MM.1S (cell line): ENCODE data around the gene BST1.

Source experiments
- DNase-seq: peaks from one replicate; pipeline ENCODE4 v3.0.0-alpha.2; 2015
- H2AFZ ChIP-seq: fragments of 300-600 bp; sonication (generic); 2 replicates; pipeline ENCODE4 v1.6.0; 2016; ENCODE audit warnings: antibody characterized with exemption, low read length
- H3F3A ChIP-seq: fragments of 300-600 bp; sonication (generic); 2 replicates; pipeline ENCODE4 v1.6.1; 2016; ENCODE audit warnings: mild to moderate bottlenecking, antibody characterized with exemption, low read length, moderate library complexity, mixed read lengths; ENCODE audit not compliant: insufficient read depth
- H3K27ac ChIP-seq: fragments of 300-600 bp; sonication (generic); 2 replicates; pipeline ENCODE4 v1.5.1; 2016; ENCODE audit warnings: mild to moderate bottlenecking, low read length
- H3K27me3 ChIP-seq: fragments of 300-600 bp; sonication (generic); replicated peaks from 2 replicates; pipeline ENCODE4 v1.6.0; 2016; ENCODE audit warnings: low read length; ENCODE audit not compliant: insufficient read depth
- H3K36me3 ChIP-seq: fragments of 300-600 bp; sonication (generic); replicated peaks from 2 replicates; pipeline ENCODE4 v1.6.1; 2016; ENCODE audit warnings: mild to moderate bottlenecking, low read length, mixed read lengths; ENCODE audit not compliant: insufficient read depth
- H3K4me1 ChIP-seq: fragments of 300-600 bp; sonication (generic); 2 replicates; pipeline ENCODE4 v1.6.1; 2016; ENCODE audit warnings: low read length, mixed read lengths
- H3K4me2 ChIP-seq: fragments of 300-600 bp; sonication (generic); 2 replicates; pipeline ENCODE4 v1.6.0; 2016; ENCODE audit warnings: low read depth, low read length
- H3K4me3 ChIP-seq: fragments of 300-600 bp; sonication (generic); 2 replicates; pipeline ENCODE4 v1.5.1; 2016; ENCODE audit warnings: low read length, mixed read lengths
- H3K79me2 ChIP-seq: fragments of 300-600 bp; sonication (generic); 2 replicates; pipeline ENCODE4 v1.6.1; 2016; ENCODE audit warnings: mixed run types, low read length, mixed read lengths
- H3K9ac ChIP-seq: fragments of 300-600 bp; sonication (generic); 2 replicates; pipeline ENCODE4 v1.6.1; 2016; ENCODE audit warnings: low read length, mixed read lengths
- H3K9me2 ChIP-seq: fragments of 300-600 bp; sonication (generic); replicated peaks from 2 replicates; pipeline ENCODE4 v1.6.1; 2016; ENCODE audit warnings: mild to moderate bottlenecking, low read length, mixed read lengths; ENCODE audit not compliant: insufficient read depth
- H3K9me3 ChIP-seq: fragments of 300-600 bp; sonication (generic); replicated peaks from 2 replicates; pipeline ENCODE4 v1.6.1; 2016; ENCODE audit warnings: mild to moderate bottlenecking, low read length, mixed read lengths; ENCODE audit not compliant: insufficient read depth
- H4K20me1 ChIP-seq: fragments of 300-600 bp; sonication (generic); 2 replicates; pipeline ENCODE4 v1.6.1; 2016; ENCODE audit warnings: mild to moderate bottlenecking, low read length, moderate library complexity, mixed read lengths; ENCODE audit not compliant: insufficient read depth
- EZH2 ChIP-seq: fragments of 300-600 bp; sonication (generic); optimal IDR thresholded peaks from 2 replicates; pipeline ENCODE3; 2017; ENCODE audit warnings: low read depth, mild to moderate bottlenecking, antibody characterized with exemption, low read length, mixed read lengths
- EZH2phosphoT487 ChIP-seq: fragments of 300-600 bp; sonication (generic); IDR thresholded peaks from 2 replicates; pipeline ENCODE4 v1.6.1; 2018; ENCODE audit warnings: antibody characterized with exemption, low read length
- TF ChIP-seq, protein P1 (sequence below): fragments of 300-600 bp; sonication (generic); IDR thresholded peaks from 2 replicates; pipeline ENCODE4 v1.5.1; 2016; ENCODE audit warnings: antibody characterized with exemption, low read length, mixed read lengths

Gene BST1

DNA sequence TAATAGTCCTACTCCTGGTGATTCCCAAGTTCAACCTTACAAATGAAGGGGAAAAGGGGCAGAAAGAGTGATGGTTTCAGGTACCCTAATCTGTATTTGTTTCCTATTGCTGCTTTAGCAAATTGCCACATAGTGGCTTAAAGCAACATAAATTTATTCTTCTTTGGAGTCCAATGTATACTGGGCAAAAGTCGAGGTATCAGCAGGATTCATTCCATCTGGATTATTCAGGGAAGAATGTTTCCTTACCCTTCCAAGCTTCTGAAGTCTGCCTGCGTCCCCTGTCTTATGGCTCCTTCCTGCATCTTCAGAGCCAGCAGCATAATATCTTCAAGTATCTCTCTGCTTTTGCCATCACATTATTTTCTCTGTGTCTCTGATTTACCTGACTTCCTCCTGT lies 10.3 kb upstream of the BST1 start:
- H3K4me2 ChIP-seq = no peak overlapping the region
- no peaks in the 10 kb centered on the region for H3K79me2 ChIP-seq
- H3K9ac ChIP-seq = no peak overlapping the region
- no peak overlapping the region for H3K4me3 ChIP-seq
- no peaks in the 10 kb centered on the region for H3K9me2 ChIP-seq
- H3K9me3 ChIP-seq = no peaks in the 10 kb centered on the region
- H2AFZ ChIP-seq = no peak overlapping the region
- H4K20me1 ChIP-seq = no peaks in the 10 kb centered on the region
- no peaks in the 10 kb centered on the region for H3K4me1 ChIP-seq
- no peak overlapping the region for H3K27ac ChIP-seq
- no peak for TF ChIP-seq EZH2
- TF ChIP-seq, protein P1, sequence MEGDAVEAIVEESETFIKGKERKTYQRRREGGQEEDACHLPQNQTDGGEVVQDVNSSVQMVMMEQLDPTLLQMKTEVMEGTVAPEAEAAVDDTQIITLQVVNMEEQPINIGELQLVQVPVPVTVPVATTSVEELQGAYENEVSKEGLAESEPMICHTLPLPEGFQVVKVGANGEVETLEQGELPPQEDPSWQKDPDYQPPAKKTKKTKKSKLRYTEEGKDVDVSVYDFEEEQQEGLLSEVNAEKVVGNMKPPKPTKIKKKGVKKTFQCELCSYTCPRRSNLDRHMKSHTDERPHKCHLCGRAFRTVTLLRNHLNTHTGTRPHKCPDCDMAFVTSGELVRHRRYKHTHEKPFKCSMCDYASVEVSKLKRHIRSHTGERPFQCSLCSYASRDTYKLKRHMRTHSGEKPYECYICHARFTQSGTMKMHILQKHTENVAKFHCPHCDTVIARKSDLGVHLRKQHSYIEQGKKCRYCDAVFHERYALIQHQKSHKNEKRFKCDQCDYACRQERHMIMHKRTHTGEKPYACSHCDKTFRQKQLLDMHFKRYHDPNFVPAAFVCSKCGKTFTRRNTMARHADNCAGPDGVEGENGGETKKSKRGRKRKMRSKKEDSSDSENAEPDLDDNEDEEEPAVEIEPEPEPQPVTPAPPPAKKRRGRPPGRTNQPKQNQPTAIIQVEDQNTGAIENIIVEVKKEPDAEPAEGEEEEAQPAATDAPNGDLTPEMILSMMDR = no peak
- TF ChIP-seq EZH2phosphoT487 = no peak
- no peak for DNase-seq
- no peaks in the 10 kb centered on the region for H3K27me3 ChIP-seq
- H3F3A ChIP-seq = no peaks in the 10 kb centered on the region
- H3K36me3 ChIP-seq = no peaks in the 10 kb centered on the region

DNA sequence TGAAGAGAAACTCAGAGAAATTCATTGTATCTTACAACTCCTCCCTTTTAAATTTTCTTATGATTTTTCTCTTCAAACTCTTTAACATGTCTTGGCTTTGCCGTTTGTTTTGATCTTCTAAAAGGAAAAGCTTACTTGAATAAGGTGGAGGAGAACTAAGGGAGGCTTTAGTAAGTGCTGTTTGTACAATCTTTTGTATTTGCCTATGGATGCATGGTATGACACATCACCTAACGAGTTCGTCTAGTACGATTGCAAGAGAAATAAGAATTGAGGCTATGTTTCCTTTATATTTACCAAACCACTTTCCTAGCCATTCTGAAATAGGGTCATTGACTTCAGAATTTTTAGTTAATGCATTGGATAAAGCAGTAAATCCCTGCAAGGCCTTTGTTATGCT lies 8.4 kb upstream of the BST1 start:
- no peaks in the 10 kb centered on the region for H3K9me2 ChIP-seq
- DNase-seq = no peak
- no peak overlapping the region for H3K4me3 ChIP-seq
- no peak overlapping the region for H2AFZ ChIP-seq
- H3K36me3 ChIP-seq = no peaks in the 10 kb centered on the region
- H3K9me3 ChIP-seq = no peaks in the 10 kb centered on the region
- no peaks in the 10 kb centered on the region for H3K27me3 ChIP-seq
- H3K9ac ChIP-seq = no peak overlapping the region
- H3K4me2 ChIP-seq = no peak overlapping the region
- no peaks in the 10 kb centered on the region for H3F3A ChIP-seq
- H3K4me1 ChIP-seq = no peaks in the 10 kb centered on the region
- H3K27ac ChIP-seq = no peak overlapping the region
- no peaks in the 10 kb centered on the region for H3K79me2 ChIP-seq
- H4K20me1 ChIP-seq = no peaks in the 10 kb centered on the region
- TF ChIP-seq EZH2 = no peak
- TF ChIP-seq EZH2phosphoT487 = no peak
- TF ChIP-seq, protein P1 = no peak

DNA sequence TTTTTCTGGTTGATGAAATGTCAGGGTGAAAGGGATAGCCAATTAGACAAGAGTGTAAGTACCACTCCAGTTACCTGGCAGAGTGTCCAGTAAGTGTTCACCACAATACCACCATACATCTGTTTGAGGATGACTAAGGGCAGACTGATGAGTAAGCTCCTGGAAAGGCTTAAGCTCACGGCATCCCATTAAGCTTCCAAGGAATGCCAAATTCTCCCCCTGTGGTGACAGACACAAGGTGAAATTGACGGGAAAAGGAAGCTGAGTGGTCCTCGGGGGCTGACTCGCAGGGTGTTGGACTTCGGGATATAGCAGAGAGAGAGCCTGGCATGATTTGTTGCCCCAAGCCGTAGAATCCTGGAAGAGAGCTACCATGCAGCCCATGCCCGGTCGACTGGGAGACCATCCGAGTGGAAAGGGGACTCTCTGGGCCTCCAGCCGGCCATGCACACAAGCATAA lies 7.6 kb upstream of the BST1 start:
- TF ChIP-seq, protein P1 = no peak
- TF ChIP-seq EZH2phosphoT487 = no peak
- no peak for TF ChIP-seq EZH2
- Histone ChIP-seq H3K4me2 (no peak overlapping the region), H4K20me1 (no peaks in the 10 kb centered on the region), H2AFZ (no peak overlapping the region), H3K79me2 (no peaks in the 10 kb centered on the region), H3K9me3 (no peaks in the 10 kb centered on the region), H3K4me3 (no peak overlapping the region), H3K27ac (no peak overlapping the region), H3K9ac (no peak overlapping the region), H3F3A (no peaks in the 10 kb centered on the region), H3K36me3 (no peaks in the 10 kb centered on the region), H3K27me3 (no peaks in the 10 kb centered on the region), H3K4me1 (no peaks in the 10 kb centered on the region), H3K9me2 (no peaks in the 10 kb centered on the region)
- no peak for DNase-seq
